T follicular helper cell (primary cell): ENCODE measurements around the gene PRR19.

Source experiments
- DNase-seq: peaks from one replicate; pipeline ENCODE4 v3.0.0-alpha.2; 2020; ENCODE audit warnings: low read depth

PRR19 gene

GRCh38 chr19:42349378-42350107 lies 47.6 kb downstream of the PRR19 start:
- DNase-seq, result no peak

DNA sequence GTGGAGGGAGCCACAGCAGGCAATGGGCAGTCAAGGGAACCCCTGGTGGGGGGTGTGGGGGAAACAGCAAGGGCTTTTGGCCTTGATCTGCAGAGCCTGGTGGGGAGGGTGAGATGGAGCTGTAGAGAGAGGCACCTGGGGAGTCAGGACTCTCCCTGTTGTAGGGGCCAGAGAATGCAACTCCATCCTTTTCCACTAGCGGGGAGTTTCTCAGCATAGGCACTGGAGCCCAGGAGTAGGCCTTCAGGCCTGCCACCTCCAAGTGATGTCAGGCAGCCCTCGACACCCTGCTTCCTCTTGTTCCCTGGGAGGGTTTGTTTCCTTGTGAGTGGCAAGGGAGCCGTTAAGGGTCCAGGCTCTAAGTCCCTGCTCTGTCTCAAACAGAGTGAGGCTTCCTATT lies 48.5 kb downstream of the PRR19 start:
- no peak for DNase-seq

DNA sequence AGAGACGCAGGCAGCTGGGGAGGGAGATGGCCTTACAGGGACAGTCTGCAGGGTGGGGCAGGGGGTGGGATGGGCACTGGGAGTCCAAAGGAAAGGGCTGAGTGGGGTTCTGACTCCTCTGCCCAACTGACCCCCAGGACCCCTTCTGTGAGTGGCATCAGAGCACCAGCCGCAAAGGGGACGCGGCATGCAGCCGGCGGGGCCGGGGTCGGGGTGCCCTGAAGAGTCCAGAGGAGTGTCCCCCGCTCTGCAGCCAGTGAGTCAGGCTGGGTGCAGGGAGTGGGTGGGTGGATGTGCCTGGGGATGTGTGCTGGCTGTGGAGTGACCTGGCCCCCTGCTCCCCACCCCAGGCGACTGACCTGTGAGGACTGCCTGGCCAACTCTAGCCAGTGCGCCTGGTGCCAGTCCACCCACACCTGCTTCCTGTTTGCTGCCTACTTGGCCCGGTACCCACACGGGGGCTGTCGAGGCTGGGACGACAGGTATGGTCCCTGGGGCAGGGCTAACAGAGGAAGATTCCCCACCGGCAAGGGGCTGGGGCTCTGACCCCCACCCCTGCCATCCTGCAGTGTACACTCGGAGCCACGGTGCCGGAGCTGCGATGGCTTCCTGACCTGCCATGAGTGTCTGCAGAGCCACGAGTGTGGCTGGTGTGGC lies 49.3 kb downstream of the PRR19 start:
- no peak for DNase-seq

- DNase-seq, result no peak
These were observed 50.6 kb downstream of the PRR19 start for GRCh38 chr19:42352301-42353259.

GRCh38 chr19:42353341-42354015 lies 51.5 kb downstream of the PRR19 start:
- no peak for DNase-seq

- no peak for DNase-seq
These were observed 54.0 kb downstream of the PRR19 start for GRCh38 chr19:42355896-42356295.

GRCh38 chr19:42356686-42357085 lies 54.8 kb downstream of the PRR19 start:
- no peak for DNase-seq

DNA sequence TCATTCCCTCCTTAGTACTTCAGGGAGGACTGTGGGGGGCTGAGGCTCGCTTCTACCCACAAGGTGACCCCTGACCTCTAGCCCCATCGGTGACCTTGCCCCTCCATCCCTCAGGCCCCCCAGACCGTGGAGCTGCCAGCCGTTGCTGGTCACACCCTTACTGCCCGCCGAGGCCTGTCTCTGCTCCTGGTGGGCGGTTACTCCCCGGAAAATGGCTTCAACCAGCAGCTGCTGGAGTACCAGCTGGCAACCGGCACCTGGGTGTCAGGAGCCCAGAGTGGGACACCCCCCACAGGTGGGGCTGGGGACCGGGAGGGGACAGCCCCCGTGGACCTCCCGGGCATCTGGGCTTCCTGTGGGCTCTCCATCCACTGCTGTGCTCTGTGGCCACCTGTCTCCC lies 55.4 kb downstream of the PRR19 start:
- no peak for DNase-seq
